GM21576 (cell line): ENCODE data around the gene ALKBH1.
"Not testable (repeated sequence)": the region's sequence is repeated elsewhere in the genome, so short reads cannot be mapped to it uniquely, and the experiment has no call there.

ENCODE experiments used
- ATAC-seq: cut with Tn5 transposase; IDR thresholded peaks from one replicate; pipeline ENCODE4 v1.9.1; 2021; ENCODE audit warnings: mild to moderate bottlenecking, moderate library complexity; ENCODE audit not compliant: unreplicated experiment

The ALKBH1 gene

DNA sequence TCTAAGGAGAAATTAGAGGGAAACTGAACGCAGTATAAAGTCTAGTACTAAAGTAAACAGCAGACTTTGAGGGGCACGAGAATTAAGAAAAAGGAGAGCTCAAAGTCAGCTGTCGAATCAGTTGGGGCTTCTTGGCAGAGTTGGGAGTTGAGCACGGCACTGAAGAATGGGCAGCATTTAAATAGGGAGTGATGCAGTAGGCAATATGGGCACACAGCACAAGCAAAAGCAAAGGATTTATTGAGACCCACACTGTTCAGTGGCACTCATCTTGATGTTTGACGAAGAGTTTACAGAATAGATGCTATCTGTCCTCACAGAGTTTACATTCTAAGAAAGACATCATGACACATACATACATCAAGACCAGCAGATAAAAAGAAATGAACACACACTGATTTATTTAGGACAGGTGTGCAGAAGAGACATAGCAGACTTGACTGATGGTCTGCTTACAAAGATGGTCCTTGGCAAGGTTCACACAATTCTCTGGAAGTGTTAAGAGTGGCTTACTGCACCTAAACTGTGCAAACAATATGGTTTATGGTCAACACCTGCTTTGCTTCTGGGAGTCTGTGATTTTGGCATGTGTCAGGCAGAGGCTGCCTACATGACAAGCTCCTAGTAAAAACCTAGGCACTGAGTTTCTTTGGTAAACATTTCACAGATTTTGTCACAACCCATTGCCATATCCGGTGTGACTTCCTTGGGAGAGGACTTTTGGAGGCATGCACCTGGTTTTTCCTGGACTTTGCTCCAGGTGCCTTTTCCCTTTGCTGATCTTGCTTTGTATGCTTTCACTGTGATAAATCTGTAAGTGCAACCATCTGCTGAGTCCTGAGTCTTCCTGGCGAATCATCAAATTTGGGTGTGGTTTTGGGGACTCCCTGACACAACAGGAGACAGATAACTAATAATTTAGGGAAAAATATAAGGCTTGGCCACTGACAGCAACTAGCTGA, 26.3 kb downstream of the ALKBH1 start:
- ATAC-seq, result no peak

DNA sequence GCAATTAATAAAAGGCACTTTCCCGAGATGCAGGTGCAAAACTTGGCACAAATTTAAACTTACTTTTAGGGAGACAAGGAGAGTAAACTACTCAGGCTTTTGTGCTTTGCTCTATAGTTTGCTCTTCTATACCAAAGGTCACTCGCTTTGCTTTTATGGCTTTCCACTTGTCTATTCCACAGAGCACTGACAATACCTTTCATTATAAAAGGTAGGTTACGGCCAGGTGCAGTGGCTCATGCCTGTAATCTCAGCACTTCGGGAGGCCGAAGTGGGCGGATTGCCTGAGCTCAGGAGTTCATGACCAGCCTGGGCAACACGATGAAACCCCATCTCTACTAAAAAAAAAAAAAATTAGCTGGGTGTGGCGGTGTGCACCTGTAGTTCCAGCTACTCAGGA, 32.9 kb downstream of the ALKBH1 start:
- no peak for ATAC-seq

DNA sequence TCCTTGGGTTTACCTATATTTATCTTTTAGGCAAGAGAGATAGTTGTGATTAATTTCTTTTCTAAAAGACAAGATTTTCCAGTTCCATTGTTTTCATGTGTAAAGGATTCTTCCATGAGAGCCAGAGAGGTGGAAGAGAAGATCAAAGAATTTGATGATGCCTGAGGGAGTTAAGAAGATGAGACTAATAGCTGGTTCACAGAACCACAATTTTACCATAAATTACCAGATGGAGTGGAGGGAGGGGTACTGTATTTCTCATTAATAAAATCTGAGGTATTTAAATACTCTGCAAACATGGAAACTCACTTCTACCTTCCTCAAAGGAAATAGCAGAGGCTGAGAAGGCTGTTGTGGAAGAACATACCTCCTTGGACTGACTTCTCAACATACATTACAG, 34.6 kb downstream of the ALKBH1 start:
- ATAC-seq, result no peak

DNA sequence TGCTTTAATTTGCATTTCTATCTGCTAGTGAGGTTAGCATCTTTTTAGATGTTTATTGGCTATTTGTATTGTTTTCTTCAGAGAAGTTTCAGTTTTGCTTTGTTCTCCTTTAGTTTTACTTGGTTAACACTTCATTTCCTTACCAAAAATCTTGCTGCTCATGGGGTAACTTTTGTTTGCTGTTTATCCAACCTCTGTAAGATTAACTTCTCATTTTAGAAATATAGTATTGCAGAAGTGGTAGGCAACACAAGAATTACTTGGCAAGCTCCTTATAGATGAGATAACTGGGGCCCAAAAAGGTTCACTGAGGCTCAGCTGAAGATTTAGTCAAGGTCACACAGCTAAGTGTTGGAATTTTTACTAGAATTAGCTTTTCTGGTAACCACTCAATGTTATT, 40.5 kb downstream of the ALKBH1 start:
- no peak for ATAC-seq

DNA sequence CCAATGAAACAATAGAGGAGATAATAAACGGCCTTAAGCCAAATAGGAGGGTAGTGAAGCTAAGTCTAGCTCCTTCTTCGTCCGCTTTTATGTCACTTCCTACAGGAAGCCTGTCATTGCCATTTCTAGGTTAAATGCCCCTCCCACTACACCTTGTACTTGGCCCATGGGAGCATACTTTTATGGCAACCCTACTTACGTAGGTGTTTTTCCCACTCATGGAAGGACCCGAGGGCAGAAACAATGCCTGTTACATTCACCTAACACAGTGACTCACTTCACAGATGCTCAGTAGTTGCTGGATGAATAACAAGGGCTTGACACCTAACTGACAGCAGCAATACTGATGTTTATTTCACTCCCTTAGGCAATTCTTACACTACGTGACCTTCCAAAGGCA, 44.5 kb downstream of the ALKBH1 start:
- ATAC-seq, result no peak

DNA sequence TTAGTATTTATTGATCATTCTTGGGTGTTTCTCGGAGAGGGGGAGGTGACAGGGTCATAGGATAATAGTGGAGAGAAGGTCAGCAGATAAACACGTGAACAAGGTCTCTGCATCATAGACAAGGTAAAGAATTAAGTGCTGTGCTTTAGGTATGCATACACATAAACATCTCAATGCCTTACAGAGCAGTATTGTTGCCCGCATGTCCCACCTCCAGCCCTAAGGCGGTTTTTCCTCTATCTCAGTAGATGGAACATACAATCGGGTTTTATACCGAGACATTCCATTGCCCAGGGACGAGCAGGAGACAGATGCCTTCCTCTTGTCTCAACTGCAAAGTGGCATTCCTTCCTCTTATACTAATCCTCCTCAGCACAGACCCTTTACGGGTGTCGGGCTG, 46.3 kb downstream of the ALKBH1 start:
- not testable (repeated sequence) for ATAC-seq

DNA sequence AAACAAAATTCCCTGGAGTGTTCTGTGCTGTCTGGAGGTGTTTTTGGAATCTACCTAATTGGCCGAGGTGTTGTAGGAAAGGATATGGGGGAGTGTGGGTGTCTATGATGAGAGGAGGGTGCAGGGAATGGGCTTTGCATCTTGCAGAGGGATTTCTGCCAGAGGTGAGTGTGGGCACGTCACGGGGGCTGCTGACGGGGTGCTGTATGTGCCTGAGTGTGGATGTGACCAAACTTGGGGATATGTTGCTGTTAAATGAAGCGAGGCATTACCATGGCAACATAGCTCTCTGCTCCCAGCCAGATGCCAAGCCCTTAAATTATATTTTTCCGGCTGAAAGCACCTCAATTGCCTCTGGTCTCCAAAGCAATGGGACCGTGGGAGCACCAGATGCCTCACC, 47.1 kb downstream of the ALKBH1 start:
- no peak for ATAC-seq

DNA sequence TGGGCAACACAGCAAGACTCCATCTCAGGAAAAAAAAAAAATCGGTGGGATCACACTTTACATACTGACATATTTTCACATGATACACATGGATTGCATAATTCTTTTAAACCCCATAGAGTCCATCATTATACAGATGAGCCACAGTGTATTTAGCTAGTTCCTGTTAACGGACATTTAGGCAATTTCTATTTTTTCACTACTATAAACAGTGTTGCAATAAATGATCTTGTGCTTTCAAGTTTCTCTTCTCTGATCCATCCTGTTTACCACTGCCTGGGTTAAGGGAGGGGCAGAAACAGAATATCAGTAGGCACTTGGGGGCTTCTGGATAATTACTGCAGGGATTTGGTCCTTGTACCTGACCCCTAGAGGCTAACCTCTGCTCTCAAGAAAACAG, 48.0 kb downstream of the ALKBH1 start:
- no peak for ATAC-seq

DNA sequence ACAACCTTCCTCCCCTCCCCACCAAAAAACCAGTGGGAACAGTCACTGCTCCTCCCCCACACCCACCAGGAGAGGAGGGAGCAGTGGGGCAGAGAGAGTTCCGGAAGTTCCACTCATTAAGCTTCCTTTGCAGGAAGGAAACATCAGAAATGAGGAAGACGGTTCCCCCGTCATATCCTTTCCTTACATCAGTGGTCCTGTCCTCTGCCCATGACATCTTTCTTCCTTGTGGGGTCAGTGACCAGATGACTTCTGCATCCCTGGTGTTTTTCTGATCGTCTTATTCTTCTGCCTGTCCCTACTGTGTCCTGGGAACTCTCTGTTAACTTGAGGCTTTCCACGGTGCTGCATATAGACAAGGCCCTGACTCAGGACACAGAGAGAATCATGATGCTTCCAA, 50.5 kb downstream of the ALKBH1 start:
- ATAC-seq, result no peak

DNA sequence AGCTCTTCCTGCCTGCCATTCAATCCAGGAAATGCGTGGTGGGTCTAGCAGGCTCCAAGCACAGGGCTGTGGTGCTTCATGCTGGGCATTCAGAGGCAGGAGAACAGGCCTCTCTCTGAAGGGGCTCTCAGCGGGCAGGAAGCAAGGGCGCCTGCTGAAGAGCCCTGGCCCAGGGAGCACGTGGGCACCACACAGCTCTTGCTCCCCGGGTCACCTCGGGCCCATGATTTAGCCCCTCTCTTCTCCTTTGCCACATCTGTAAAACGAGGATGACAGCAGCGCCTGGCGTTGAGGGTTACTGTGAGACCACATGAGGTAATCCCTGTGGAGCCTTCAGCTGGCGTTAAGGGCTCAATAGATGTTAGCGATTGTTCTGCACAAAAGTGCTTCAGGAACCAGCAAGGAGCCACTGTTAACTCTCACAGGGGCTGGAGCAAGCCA, 53.8 kb downstream of the ALKBH1 start:
- no peak for ATAC-seq

DNA sequence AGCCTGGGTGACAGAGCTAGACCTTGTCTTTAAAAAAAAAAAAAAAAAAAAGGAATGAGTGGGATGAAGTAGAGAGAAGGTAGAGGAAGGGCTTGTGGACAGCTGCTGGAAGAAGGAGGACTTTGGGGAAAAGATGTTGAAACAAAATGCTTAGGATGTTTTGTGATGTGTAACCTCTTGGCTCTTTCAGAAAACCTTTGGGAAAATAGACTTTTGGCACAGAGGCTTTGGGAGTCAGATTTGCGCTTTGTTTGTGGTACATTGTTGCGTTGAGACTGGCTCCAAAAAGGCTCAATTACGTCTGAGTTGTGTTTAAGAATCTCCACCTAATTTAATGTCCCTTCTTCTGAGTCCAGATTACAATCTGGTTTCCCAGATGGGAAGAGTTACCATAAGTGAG, 58.5 kb downstream of the ALKBH1 start:
- ATAC-seq, result no peak

DNA sequence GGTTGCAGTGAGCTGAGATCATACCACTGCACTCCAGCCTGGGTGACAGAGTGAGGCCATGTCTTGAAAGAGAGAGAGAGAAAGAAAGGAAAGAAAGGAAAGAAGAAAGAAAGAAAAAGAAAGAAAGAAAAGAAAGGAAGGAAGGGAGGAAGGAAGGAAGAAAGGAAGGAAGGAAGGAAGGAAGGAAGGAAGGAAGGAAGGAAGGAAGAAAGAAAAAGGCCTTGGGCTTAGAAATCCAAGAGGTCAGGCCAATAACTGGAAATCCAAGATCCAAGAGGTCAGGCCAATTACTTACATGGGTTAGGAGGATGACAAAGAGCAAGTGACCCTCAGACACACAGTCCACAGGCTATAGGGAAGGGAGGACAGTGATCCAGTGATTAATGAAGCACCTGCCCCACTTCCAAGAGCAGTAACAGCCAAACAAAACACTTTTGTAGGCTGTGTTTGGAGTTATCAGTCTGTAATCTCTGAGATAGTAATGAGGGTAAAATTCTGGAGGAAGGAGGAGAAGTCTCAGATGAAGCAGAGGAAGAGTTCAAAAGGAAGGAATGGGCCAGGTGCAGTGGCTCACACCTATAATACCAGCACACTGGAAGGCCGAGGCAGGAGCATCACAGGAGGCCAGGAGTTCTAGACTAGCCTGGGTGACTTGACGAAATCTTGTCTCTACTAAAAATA, 59.2 kb downstream of the ALKBH1 start:
- ATAC-seq, result no peak

DNA sequence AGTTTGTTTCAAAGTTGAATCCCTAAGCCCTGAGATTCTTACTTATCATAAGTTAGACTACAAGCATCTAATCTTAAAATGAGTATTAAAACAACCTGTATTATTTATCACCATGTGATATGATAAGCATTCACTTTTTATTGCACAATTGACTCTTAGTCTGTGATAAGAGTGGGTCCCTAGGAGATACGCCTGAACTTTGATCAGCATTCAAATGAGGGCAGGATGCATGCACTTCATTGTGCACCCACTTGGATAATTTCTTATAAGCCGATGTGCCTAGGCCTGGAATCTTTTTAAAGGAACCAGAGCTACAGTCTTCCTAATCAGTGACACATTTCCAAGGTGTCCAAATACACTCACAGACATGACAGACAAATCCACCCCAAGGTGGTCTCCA, 60.0 kb downstream of the ALKBH1 start:
- ATAC-seq, result no peak

DNA sequence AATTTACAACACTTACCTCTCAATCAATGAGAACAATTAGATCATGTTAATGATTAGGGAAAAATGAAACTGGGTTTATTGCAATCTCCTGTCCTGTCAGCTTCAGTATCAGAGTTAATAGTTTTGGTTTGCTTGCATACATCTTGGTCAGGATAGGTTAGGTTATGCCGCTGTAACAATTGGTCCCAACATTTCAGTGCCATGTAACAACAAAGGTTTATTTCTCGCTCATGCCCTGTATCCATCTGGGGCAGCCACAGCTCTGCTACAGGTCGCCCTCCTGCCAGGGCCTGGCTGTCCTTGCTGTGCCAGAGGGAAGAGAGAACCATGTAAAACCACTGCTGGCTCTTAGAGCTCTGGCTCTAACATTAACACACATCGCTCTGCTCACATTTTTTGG, 60.9 kb downstream of the ALKBH1 start:
- no peak for ATAC-seq

DNA sequence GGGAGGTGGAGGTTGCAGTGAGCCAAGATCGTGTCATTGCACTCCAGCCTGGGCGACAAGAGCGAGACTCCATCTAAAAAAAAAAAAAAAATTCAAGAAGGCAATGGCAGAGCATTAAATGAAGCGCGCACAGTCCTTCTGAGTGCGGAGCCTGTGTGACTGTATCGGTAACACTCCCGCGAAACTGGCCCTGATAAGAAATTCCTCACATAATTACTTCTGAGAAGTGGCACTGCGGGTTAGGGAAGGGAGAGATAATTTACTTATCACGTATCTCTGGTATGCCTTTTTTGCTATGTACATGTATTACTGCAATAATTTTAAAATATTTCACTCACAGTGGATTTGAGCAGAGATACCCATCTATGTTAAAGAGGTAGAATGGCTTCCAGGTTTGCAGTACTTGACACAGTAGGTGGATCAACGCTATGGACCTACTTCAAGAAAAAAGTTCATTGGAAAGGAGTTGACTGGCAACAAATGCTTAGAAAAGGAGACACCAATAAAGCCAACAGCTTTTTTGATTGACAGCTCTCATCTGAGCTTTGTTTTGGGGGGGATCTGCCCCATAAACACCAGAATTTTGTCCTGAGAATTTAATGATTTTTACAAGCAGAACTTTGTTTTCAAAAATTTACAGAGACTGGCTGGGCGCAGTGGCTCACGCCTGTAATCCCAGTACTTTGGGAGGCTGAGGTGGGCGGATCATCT, 62.1 kb downstream of the ALKBH1 start:
- no peak for ATAC-seq

DNA sequence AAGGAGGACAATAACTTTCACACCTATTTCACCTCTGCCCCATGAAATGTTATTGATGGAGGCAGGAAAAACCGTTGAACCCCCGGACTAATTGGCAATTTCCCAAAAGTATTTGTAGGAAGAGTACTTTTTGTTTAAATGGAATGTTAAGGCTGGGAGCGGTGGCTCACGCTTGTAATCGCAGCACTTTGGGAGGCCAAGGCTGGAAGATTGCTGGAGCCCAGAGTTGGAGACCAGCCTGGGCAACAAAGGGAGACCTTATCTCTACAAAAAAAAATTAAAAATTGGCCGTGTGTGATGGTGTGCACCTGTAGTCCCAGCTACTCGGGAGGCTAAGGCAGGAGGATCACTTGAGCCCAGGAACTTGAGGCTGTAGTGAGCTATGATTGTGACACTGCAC, 65.4 kb downstream of the ALKBH1 start:
- ATAC-seq, result no peak

DNA sequence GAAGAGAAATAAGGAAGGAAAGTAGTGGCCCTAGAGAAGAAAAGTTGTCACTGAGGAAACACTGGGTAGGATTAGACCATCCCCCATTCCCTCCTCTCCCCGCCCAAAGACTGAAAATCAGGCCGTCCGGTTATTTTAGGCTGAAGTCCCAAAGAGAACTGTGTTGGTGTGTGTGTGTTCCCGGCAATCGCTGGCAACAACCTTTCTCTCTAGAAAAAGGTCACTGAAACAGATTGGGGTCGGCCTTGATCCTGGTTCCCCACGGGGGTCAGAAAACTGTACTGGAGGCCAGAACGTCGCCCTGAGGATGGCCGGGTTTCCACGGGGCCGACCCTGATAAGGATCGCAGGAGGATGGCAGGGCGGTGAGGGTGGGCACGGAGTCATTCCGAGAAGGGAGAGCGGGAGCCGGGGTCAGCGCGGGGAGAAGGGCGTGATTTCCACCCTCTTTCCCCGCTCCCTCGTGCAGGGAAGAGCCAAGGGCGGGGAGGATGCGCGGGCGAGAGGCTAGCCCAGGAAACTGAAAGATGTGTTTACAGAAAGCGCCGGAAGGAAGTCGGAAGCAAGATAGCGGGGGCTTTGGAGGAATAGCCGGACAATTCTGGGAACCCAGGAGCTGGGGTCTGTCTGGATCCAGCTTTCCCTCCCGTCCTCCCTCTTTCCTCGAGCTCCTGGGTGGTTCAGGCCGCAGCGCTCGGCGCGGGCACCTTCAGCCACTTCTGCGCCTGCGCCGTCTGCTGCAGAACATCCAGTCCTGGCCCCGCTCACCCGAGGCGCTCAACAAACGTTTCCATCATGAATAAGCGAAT, 66.1 kb downstream of the ALKBH1 start:
- ATAC-seq, result no peak

DNA sequence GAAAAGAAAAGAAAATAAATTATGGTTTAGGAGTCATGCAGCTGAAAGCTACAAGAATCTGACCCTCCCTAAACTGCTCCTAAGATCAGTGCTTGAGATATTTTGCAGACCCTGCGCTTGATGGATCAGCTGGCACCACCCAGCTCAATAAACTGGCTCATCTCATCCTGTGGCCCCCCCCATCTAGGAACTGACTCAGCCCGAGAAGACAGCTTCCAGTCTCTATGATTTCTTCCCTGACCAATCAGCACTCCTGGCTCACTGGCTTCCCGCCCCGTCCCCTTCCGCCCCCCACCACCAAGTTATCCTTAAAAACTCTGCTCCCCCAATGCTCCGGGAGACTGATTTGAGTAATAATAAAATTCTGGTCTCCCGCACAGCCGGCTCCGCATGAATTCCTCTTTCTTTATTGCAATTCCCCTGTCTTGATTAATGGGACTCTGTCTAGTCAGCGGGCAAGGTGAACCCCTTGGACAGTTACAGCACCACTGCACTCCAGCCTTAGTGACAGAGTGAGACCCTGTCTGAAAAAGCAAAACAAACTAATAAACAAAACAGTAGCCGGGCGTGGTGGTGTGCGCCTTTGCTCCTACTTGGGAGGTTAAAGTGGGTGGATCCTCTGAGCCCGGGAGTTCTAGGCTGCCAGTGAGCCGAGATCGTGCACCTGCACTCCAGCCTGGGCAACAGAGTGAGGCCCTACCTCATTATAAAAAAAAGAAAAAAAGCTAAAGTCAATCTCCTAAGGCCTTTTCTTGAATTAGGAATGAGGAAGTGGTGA, 66.9 kb downstream of the ALKBH1 start:
- ATAC-seq, result no peak

DNA sequence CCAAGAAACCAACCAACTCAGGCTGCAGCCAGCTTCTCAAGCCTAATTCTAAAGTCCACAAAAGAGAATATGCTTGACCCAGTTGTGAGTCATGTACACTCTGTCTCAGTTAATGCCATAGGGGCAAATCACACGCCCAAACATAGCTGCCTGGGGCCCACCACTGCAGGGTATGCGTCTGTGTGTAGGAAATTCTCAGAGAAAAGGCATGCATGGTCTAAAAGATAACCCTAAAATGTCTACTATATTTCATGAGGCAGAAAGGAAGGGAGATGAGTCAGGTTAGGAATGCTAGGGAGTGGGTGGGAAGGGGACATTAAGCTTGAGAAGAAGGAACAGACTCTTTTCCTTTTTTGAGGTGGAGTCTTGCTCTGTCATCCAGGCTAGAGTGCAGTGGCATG, 69.1 kb downstream of the ALKBH1 start:
- ATAC-seq, result no peak

DNA sequence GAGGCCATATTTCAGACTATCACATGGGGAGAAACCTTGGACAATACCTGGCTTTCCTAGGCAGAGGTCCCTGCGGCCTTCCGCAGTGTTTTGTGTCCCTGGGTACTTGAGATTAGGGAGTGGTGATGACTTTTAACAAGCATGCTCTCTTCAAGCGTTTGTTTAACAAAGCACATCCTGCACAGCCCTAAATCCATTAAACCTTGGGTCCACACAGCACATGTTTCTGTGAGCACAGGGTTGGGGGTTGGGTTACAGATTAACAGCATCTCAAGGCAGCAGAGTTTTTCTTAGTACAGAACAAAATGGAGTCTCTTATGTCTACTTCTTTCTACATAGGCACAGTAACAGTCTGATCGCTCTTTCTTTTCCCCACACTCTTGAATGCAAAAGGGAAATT, 72.0 kb downstream of the ALKBH1 start:
- ATAC-seq, result not testable (repeated sequence)
